Brain microvascular endothelial cell (primary cell): ENCODE measurements around the gene NCMAP.

Experiments
- DNase-seq: peaks from one replicate; pipeline ENCODE4 v3.0.0-alpha.2; 2020
- H3K27ac ChIP-seq: fragments of 250-450 bp; sonication (Bioruptor Pico); 2 replicates; pipeline ENCODE4 v1.5.1; 2020; ENCODE audit warnings: mild to moderate bottlenecking, moderate library complexity
- H3K27me3 ChIP-seq: fragments of 250-450 bp; sonication (Bioruptor Pico); replicated peaks from 2 replicates; pipeline ENCODE4 v1.5.1; 2020; ENCODE audit warnings: mild to moderate bottlenecking
- H3K36me3 ChIP-seq: fragments of 250-450 bp; sonication (Bioruptor Pico); replicated peaks from 2 replicates; pipeline ENCODE4 v1.5.1; 2020; ENCODE audit warnings: mild to moderate bottlenecking
- H3K4me3 ChIP-seq: 2 replicates; pipeline ENCODE4 v1.5.1; 2011; ENCODE audit warnings: low read depth, mild to moderate bottlenecking, control low read depth, low read length, moderate library complexity
- CTCF ChIP-seq: IDR thresholded peaks from 2 replicates; pipeline ENCODE4 v1.5.1; 2011; ENCODE audit warnings: low read depth, mild to moderate bottlenecking, moderate library complexity, low read length, control low read depth, inconsistent platforms; ENCODE audit errors: missing control alignments
- in situ Hi-C: cut with HindIII; loops from 2 replicates; pipeline ENCODE4 v1.10.0; 2017; ENCODE audit warnings: low sequenced_read_pairs, low pct_ligation_motif_present

The NCMAP gene

GRCh38 chr1:24540051-24540905 lies 15.6 kb upstream of the NCMAP start:
- H3K36me3 ChIP-seq: peaks cover under 1% of the 10 kb centered on the region
- H3K27ac ChIP-seq: no peak overlapping the region
- H3K4me3 ChIP-seq: no peak overlapping the region
- in situ Hi-C loops: no loop called here
- no peaks in the 10 kb centered on the region for H3K27me3 ChIP-seq
- DNase-seq: no peak
- no peak for TF ChIP-seq CTCF

- Histone ChIP-seq H3K27ac (no peak overlapping the region), H3K36me3 (no peaks in the 10 kb centered on the region), H3K4me3 (no peak overlapping the region), H3K27me3 (no peaks in the 10 kb centered on the region)
- in situ Hi-C loops: no loop called here
- no peak for TF ChIP-seq CTCF
- DNase-seq: peak; percentile 46
These were observed 14.8 kb upstream of the NCMAP start for GRCh38 chr1:24540906-24541710.

- Histone ChIP-seq H3K36me3 (no peaks in the 10 kb centered on the region), H3K27me3 (no peaks in the 10 kb centered on the region), H3K4me3 (no peak overlapping the region), H3K27ac (no peak overlapping the region)
- TF ChIP-seq CTCF: peak; percentile 68
- DNase-seq: no peak
- in situ Hi-C loops: no loop called here
These were observed 14.1 kb upstream of the NCMAP start for GRCh38 chr1:24541711-24542346.

GRCh38 chr1:24544239-24544638 lies 11.6 kb upstream of the NCMAP start:
- Histone ChIP-seq H3K36me3 (no peaks in the 10 kb centered on the region), H3K27ac (no peak overlapping the region), H3K27me3 (peaks cover 4% of the 10 kb centered on the region), H3K4me3 (no peak overlapping the region)
- DNase-seq: no peak
- in situ Hi-C loops: no loop called here
- TF ChIP-seq CTCF: no peak

- in situ Hi-C loops: no loop called here
- TF ChIP-seq CTCF: no peak
- Histone ChIP-seq H3K4me3 (no peak overlapping the region), H3K36me3 (no peaks in the 10 kb centered on the region), H3K27me3 (peaks cover 9% of the 10 kb centered on the region), H3K27ac (no peak overlapping the region)
- no peak for DNase-seq
These were observed 10.2 kb upstream of the NCMAP start for GRCh38 chr1:24545662-24546061.
